GM19099 (cell line): ENCODE data around the gene HERPUD2.

Experiments used
- POLR2A ChIP-seq: IDR thresholded peaks from 3 replicates; pipeline ENCODE4 v1.6.1; 2011; ENCODE audit warnings: low read depth; ENCODE audit not compliant: insufficient read length; ENCODE audit errors: extremely low read depth

The HERPUD2 gene

GRCh38 chr7:35699796-35700305 lies 4.9 kb upstream of the HERPUD2 start:
- TF ChIP-seq POLR2A: no peak

- no peak for TF ChIP-seq POLR2A
Observed at GRCh38 chr7:35697414-35698175, 2.7 kb upstream of the HERPUD2 start.

- no peak for TF ChIP-seq POLR2A
Observed at GRCh38 chr7:35695987-35696386, 1.1 kb upstream of the HERPUD2 start.

GRCh38 chr7:35695473-35695850 lies 527 bp upstream of the HERPUD2 start:
- no peak for TF ChIP-seq POLR2A

- TF ChIP-seq POLR2A: no peak
Observed at GRCh38 chr7:35694161-35694783, 663 bp downstream of the HERPUD2 start.

- TF ChIP-seq POLR2A: no peak
Observed at GRCh38 chr7:35691827-35692307, 3.1 kb downstream of the HERPUD2 start.

- no peak for TF ChIP-seq POLR2A
Observed at GRCh38 chr7:35691366-35691765, 3.6 kb downstream of the HERPUD2 start.

GRCh38 chr7:35685781-35686180 lies 9.2 kb downstream of the HERPUD2 start:
- no peak for TF ChIP-seq POLR2A

GRCh38 chr7:35681231-35682029 lies 13.5 kb downstream of the HERPUD2 start:
- TF ChIP-seq POLR2A: no peak

GRCh38 chr7:35680403-35681013 lies 14.4 kb downstream of the HERPUD2 start:
- no peak for TF ChIP-seq POLR2A

GRCh38 chr7:35677582-35678356 lies 17.2 kb downstream of the HERPUD2 start:
- TF ChIP-seq POLR2A: no peak

GRCh38 chr7:35676211-35676610 lies 18.7 kb downstream of the HERPUD2 start:
- TF ChIP-seq POLR2A: no peak

- no peak for TF ChIP-seq POLR2A
Observed at GRCh38 chr7:35670856-35671569, 23.9 kb downstream of the HERPUD2 start.
